Activated naive CD4-positive, alpha-beta T cell treated with anti-CD3 and anti-CD28 coated beads, Interleukin-2, amount 10 ng/mL, durations not matched to agents 7 days and 5 days (primary cell): ENCODE results near the gene RHEX.
A peak's percentile ranks its signal among the peaks of the same experiment; 100 is the strongest.

ENCODE experiments used
- CTCF ChIA-PET: fragments of 350-600 bp; sonication (Branson Sonifier 250); formaldehyde crosslinking; loops from one replicate; lab custom pipeline; 2021; ENCODE audit warnings: antibody characterized with exemption; lab: Charles Lee
- DNase-seq: peaks from one replicate; pipeline ENCODE4 v3.0.0-alpha.2; 2020
- H3K27ac Mint-ChIP-seq: one replicate; pipeline ENCODE4 v1.8.0; 2021; ENCODE audit warnings: mild to moderate bottlenecking, moderate library complexity, mixed read lengths
- H3K27me3 Mint-ChIP-seq: one replicate; pipeline ENCODE4 v1.8.0; 2021; ENCODE audit warnings: mild to moderate bottlenecking, mixed read lengths
- H3K36me3 Mint-ChIP-seq: one replicate; pipeline ENCODE4 v1.8.0; 2021; ENCODE audit warnings: mixed read lengths
- H3K4me1 Mint-ChIP-seq: one replicate; pipeline ENCODE4 v1.8.0; 2021; ENCODE audit warnings: mixed read lengths
- H3K4me3 Mint-ChIP-seq: one replicate; pipeline ENCODE4 v1.8.0; 2021; ENCODE audit warnings: mild to moderate bottlenecking, moderate library complexity, mixed read lengths
- H3K9me3 Mint-ChIP-seq: one replicate; pipeline ENCODE4 v1.8.0; 2021; ENCODE audit warnings: mixed read lengths

RHEX gene

GRCh38 chr1:206135248-206135647 lies 82.3 kb downstream of the RHEX start:
- CTCF ChIA-PET = interaction anchor here (1.1 kb wide), 1 partner anchor 8 kb away, joined by 3 read pairs; no protein-coding TSS in a partner anchor
- DNase-seq = no peak
- no peaks in the 10 kb centered on the region for H3K36me3 Mint-ChIP-seq
- no peak overlapping the region for H3K4me3 Mint-ChIP-seq
- H3K9me3 Mint-ChIP-seq = no peaks in the 10 kb centered on the region
- H3K27me3 Mint-ChIP-seq = peaks cover 44% of the 10 kb centered on the region
- H3K27ac Mint-ChIP-seq = no peak overlapping the region
- no peaks in the 10 kb centered on the region for H3K4me1 Mint-ChIP-seq

GRCh38 chr1:206136241-206136640 lies 83.3 kb downstream of the RHEX start:
- no peak for DNase-seq
- no peaks in the 10 kb centered on the region for H3K4me1 Mint-ChIP-seq
- no peaks in the 10 kb centered on the region for H3K36me3 Mint-ChIP-seq
- no peaks in the 10 kb centered on the region for H3K9me3 Mint-ChIP-seq
- H3K27ac Mint-ChIP-seq = no peak overlapping the region
- H3K27me3 Mint-ChIP-seq = peaks cover 45% of the 10 kb centered on the region
- CTCF ChIA-PET = no interaction called here
- H3K4me3 Mint-ChIP-seq = no peak overlapping the region

GRCh38 chr1:206142011-206142410 lies 89.0 kb downstream of the RHEX start:
- CTCF ChIA-PET = no interaction called here
- no peak overlapping the region for H3K4me3 Mint-ChIP-seq
- peak overlapping the region; percentile 29 for H3K27ac Mint-ChIP-seq
- H3K27me3 Mint-ChIP-seq = peaks cover 65% of the 10 kb centered on the region
- no peaks in the 10 kb centered on the region for H3K4me1 Mint-ChIP-seq
- no peaks in the 10 kb centered on the region for H3K36me3 Mint-ChIP-seq
- H3K9me3 Mint-ChIP-seq = no peaks in the 10 kb centered on the region
- DNase-seq = no peak

GRCh38 chr1:206142770-206143169 lies 89.8 kb downstream of the RHEX start:
- H3K9me3 Mint-ChIP-seq = no peaks in the 10 kb centered on the region
- H3K4me3 Mint-ChIP-seq = no peak overlapping the region
- no peak for DNase-seq
- H3K36me3 Mint-ChIP-seq = no peaks in the 10 kb centered on the region
- no peaks in the 10 kb centered on the region for H3K4me1 Mint-ChIP-seq
- no peak overlapping the region for H3K27ac Mint-ChIP-seq
- peaks cover 65% of the 10 kb centered on the region for H3K27me3 Mint-ChIP-seq
- CTCF ChIA-PET = interaction anchor here (1.6 kb wide), 1 partner anchor 8 kb away, joined by 3 read pairs; no protein-coding TSS in a partner anchor

GRCh38 chr1:206143537-206144172 lies 90.7 kb downstream of the RHEX start:
- no peak overlapping the region for H3K27ac Mint-ChIP-seq
- no peaks in the 10 kb centered on the region for H3K36me3 Mint-ChIP-seq
- H3K27me3 Mint-ChIP-seq = peaks cover 58% of the 10 kb centered on the region
- CTCF ChIA-PET = interaction anchor here (1.6 kb wide), 1 partner anchor 9 kb away, joined by 3 read pairs; no protein-coding TSS in a partner anchor
- no peaks in the 10 kb centered on the region for H3K4me1 Mint-ChIP-seq
- no peak for DNase-seq
- H3K9me3 Mint-ChIP-seq = no peaks in the 10 kb centered on the region
- H3K4me3 Mint-ChIP-seq = no peak overlapping the region

GRCh38 chr1:206144605-206145004 lies 91.6 kb downstream of the RHEX start:
- no peak overlapping the region for H3K4me3 Mint-ChIP-seq
- no peak overlapping the region for H3K27ac Mint-ChIP-seq

GRCh38 chr1:206145771-206146290 lies 92.9 kb downstream of the RHEX start:
- Mint-ChIP-seq H3K27ac (no peak overlapping the region), H3K4me3 (no peak overlapping the region), H3K4me1 (no peaks in the 10 kb centered on the region), H3K27me3 (peaks cover 39% of the 10 kb centered on the region), H3K9me3 (no peaks in the 10 kb centered on the region), H3K36me3 (no peaks in the 10 kb centered on the region)
- DNase-seq = no peak
- CTCF ChIA-PET = interaction anchor here (0.8 to 1.3 kb wide), 3 partner anchors 11 to 161 kb away, joined by 3 read pairs; no protein-coding TSS in a partner anchor

More at GRCh38 chr1:206144605-206145004, 91.6 kb downstream of the RHEX start:
- Mint-ChIP-seq H3K27me3 (peaks cover 51% of the 10 kb centered on the region), H3K36me3 (no peaks in the 10 kb centered on the region), H3K4me1 (no peaks in the 10 kb centered on the region), H3K9me3 (no peaks in the 10 kb centered on the region)
- CTCF ChIA-PET = no interaction called here
- no peak for DNase-seq
